Measurements from ENCODE around the gene ZNF330.

GRCh38 chr4:141248486-141248885 lies 27.8 kb downstream of the ZNF330 start:
- no peak for TF ChIP-seq CTCF (IDR thresholded peaks at IDR 0.05)
- no peak for TF ChIP-seq POLR2AphosphoS5 (IDR thresholded peaks at IDR 0.05)
- TF ChIP-seq POLR2A (IDR thresholded peaks at IDR 0.05) = no peak
